ENCODE results near the gene TMC5.

The TMC5 gene

DNA sequence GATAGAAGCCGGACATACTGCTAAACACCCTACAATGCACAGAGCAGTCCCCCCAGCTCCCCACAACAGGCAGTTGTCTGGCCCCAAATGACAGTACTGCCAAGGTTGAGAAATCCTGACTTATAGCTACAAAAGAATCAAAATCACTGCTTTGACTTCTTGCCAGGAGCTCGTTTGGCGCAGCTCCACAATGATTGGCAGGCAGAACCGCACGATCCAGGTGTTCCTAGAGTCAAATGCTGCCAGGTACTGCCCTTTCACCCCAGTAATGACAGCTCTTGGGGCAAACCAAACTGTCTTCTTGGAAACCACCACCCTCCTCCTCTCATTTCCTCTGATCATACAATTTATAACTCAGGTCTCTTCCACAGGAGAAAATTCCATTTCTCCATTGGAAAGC, 2.2 kb upstream of the TMC5 start:
- Histone ChIP-seq H3K27me3 (ENCODE audit: insufficient read depth, poor library complexity, severe bottlenecking) (no peaks in the 10 kb centered on the region), H3K27ac (ENCODE audit: poor library complexity, severe bottlenecking) (peak overlapping the region; percentile 41), H3K4me1 (ENCODE audit: insufficient read depth, poor library complexity, severe bottlenecking) (peaks cover 16% of the 10 kb centered on the region), H3K4me3 (ENCODE audit: severe bottlenecking) (no peak overlapping the region), H3K36me3 (ENCODE audit: low read depth) (no peaks in the 10 kb centered on the region), H3K9me3 (ENCODE audit: severe bottlenecking) (no peaks in the 10 kb centered on the region)
- TF ChIP-seq, protein P1, sequence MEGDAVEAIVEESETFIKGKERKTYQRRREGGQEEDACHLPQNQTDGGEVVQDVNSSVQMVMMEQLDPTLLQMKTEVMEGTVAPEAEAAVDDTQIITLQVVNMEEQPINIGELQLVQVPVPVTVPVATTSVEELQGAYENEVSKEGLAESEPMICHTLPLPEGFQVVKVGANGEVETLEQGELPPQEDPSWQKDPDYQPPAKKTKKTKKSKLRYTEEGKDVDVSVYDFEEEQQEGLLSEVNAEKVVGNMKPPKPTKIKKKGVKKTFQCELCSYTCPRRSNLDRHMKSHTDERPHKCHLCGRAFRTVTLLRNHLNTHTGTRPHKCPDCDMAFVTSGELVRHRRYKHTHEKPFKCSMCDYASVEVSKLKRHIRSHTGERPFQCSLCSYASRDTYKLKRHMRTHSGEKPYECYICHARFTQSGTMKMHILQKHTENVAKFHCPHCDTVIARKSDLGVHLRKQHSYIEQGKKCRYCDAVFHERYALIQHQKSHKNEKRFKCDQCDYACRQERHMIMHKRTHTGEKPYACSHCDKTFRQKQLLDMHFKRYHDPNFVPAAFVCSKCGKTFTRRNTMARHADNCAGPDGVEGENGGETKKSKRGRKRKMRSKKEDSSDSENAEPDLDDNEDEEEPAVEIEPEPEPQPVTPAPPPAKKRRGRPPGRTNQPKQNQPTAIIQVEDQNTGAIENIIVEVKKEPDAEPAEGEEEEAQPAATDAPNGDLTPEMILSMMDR (IDR thresholded peaks at IDR 0.05; ENCODE audit: poor library complexity, severe bottlenecking): no peak
- DNase-seq (ENCODE audit: low spot score): no peak
- ATAC-seq (ENCODE audit: low read depth): peak; percentile 13; the same call in 1 of the 3 replicates

GRCh38 chr16:19415918-19416317, 1.8 kb upstream of the TMC5 start:
- no peaks in the 10 kb centered on the region for H3K36me3 ChIP-seq (ENCODE audit: low read depth)
- H3K27me3 ChIP-seq (ENCODE audit: insufficient read depth, poor library complexity, severe bottlenecking): no peaks in the 10 kb centered on the region
- ATAC-seq (ENCODE audit: low read depth) (no peak), DNase-seq (ENCODE audit: low spot score) (no peak)
- H3K4me1 ChIP-seq (ENCODE audit: insufficient read depth, poor library complexity, severe bottlenecking): peaks cover 16% of the 10 kb centered on the region
- no peak overlapping the region for H3K4me3 ChIP-seq (ENCODE audit: severe bottlenecking)
- TF ChIP-seq, protein P1 (IDR thresholded peaks at IDR 0.05; ENCODE audit: poor library complexity, severe bottlenecking): no peak
- peak overlapping the region; percentile 41 for H3K27ac ChIP-seq (ENCODE audit: poor library complexity, severe bottlenecking)
- H3K9me3 ChIP-seq (ENCODE audit: severe bottlenecking): no peaks in the 10 kb centered on the region

DNA sequence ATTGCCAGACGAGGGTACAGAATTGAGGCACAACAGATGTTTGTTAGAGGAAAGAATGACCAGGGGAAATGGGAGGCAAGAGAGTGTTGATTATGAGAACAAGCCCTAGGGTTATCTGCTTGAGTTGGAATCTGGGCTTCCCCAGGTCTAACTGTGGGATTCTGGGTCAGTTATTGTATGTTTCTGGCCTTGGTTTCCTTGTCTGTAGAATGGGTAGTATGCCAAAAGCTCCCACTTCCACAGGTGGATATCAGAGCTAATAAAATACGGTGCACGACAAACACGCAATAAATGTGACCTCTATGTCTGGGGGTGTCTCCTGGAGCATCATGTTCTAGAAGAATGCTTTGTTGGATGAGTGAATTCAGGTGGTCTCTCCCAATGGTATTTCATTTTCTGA, 517 bp downstream of the TMC5 start:
- TF ChIP-seq, protein P1 (IDR thresholded peaks at IDR 0.05; ENCODE audit: poor library complexity, severe bottlenecking): no peak
- DNase-seq (ENCODE audit: low spot score): no peak
- no peak overlapping the region for H3K27ac ChIP-seq (ENCODE audit: poor library complexity, severe bottlenecking)
- no peaks in the 10 kb centered on the region for H3K27me3 ChIP-seq (ENCODE audit: insufficient read depth, poor library complexity, severe bottlenecking)
- peaks cover 16% of the 10 kb centered on the region for H3K4me1 ChIP-seq (ENCODE audit: insufficient read depth, poor library complexity, severe bottlenecking)
- ATAC-seq (ENCODE audit: low read depth): no peak
- H3K36me3 ChIP-seq (ENCODE audit: low read depth): no peaks in the 10 kb centered on the region
- no peaks in the 10 kb centered on the region for H3K9me3 ChIP-seq (ENCODE audit: severe bottlenecking)
- H3K4me3 ChIP-seq (ENCODE audit: severe bottlenecking): no peak overlapping the region

- TF ChIP-seq, protein P1 (IDR thresholded peaks at IDR 0.05; ENCODE audit: poor library complexity, severe bottlenecking): no peak
- ATAC-seq (ENCODE audit: low read depth): peak; percentile 91
- H3K4me3 ChIP-seq (ENCODE audit: severe bottlenecking): no peak overlapping the region
- H3K27ac ChIP-seq (ENCODE audit: poor library complexity, severe bottlenecking): peak overlapping the region; percentile 69
- H3K9me3 ChIP-seq (ENCODE audit: severe bottlenecking): no peaks in the 10 kb centered on the region
- DNase-seq (ENCODE audit: low spot score): peak; percentile 60
- no peaks in the 10 kb centered on the region for H3K27me3 ChIP-seq (ENCODE audit: insufficient read depth, poor library complexity, severe bottlenecking)
- no peaks in the 10 kb centered on the region for H3K36me3 ChIP-seq (ENCODE audit: low read depth)
- H3K4me1 ChIP-seq (ENCODE audit: insufficient read depth, poor library complexity, severe bottlenecking): peaks cover 16% of the 10 kb centered on the region
Measured at GRCh38 chr16:19419698-19420075, 2.0 kb downstream of the TMC5 start.

DNA sequence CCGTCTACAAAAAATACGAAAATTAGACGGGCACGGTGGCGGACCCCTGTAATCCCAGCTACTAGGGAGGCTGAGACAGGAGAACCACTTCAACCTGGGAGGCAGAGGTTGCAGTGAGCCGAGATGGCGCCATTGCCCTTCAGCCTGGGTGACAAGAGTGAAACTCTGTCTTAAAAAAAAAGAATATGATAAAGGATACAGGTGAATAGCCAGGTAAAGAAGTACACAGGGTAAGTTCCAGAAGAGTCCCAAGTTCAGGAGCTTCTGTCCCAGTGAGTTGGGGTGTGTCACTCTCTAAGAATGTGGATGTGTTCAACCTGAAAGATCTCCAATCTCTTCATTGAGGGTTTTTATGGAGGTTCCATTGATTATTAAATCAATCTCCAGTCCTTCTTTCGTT, 6.8 kb downstream of the TMC5 start:
- TF ChIP-seq, protein P1 (IDR thresholded peaks at IDR 0.05; ENCODE audit: poor library complexity, severe bottlenecking): no peak
- ATAC-seq (ENCODE audit: low read depth) (no peak), DNase-seq (ENCODE audit: low spot score) (no peak)
- Histone ChIP-seq H3K9me3 (ENCODE audit: severe bottlenecking) (no peaks in the 10 kb centered on the region), H3K27ac (ENCODE audit: poor library complexity, severe bottlenecking) (no peak overlapping the region), H3K4me1 (ENCODE audit: insufficient read depth, poor library complexity, severe bottlenecking) (peaks cover 2% of the 10 kb centered on the region), H3K4me3 (ENCODE audit: severe bottlenecking) (no peak overlapping the region), H3K27me3 (ENCODE audit: insufficient read depth, poor library complexity, severe bottlenecking) (no peaks in the 10 kb centered on the region), H3K36me3 (ENCODE audit: low read depth) (no peaks in the 10 kb centered on the region)

Data from RWPE2 (cell line).